K562 (cell line): ENCODE measurements around the gene MAPK4.

Experiments used
- GATAD2A ChIP-seq: fragments of 450-650 bp; IDR thresholded peaks from 2 replicates; pipeline ENCODE4 v1.6.1; 2017
- RNF2 ChIP-seq: sonication (generic); IDR thresholded peaks from 2 replicates; pipeline ENCODE4 v1.6.1; 2016
- TAF1 ChIP-seq: IDR thresholded peaks from 2 replicates; pipeline ENCODE4 v1.6.1; 2011; ENCODE audit warnings: mild to moderate bottlenecking, low read length, moderate library complexity; ENCODE audit not compliant: insufficient read depth, control insufficient read depth, severe bottlenecking; ENCODE audit errors: extremely low read depth
- TF ChIP-seq, protein P1 (sequence below): fragments of 250-450 bp; sonication (Bioruptor Pico); IDR thresholded peaks from 2 replicates; pipeline ENCODE4 v1.4.0; 2020; ENCODE audit warnings: borderline replicate concordance
- TF ChIP-seq, protein P2 (sequence below): sonication (generic); formaldehyde crosslinking; IDR thresholded peaks from 2 replicates; pipeline ENCODE4 v1.8.1; 2023; ENCODE audit warnings: mild to moderate bottlenecking, missing genetic modification reagents

DNA sequence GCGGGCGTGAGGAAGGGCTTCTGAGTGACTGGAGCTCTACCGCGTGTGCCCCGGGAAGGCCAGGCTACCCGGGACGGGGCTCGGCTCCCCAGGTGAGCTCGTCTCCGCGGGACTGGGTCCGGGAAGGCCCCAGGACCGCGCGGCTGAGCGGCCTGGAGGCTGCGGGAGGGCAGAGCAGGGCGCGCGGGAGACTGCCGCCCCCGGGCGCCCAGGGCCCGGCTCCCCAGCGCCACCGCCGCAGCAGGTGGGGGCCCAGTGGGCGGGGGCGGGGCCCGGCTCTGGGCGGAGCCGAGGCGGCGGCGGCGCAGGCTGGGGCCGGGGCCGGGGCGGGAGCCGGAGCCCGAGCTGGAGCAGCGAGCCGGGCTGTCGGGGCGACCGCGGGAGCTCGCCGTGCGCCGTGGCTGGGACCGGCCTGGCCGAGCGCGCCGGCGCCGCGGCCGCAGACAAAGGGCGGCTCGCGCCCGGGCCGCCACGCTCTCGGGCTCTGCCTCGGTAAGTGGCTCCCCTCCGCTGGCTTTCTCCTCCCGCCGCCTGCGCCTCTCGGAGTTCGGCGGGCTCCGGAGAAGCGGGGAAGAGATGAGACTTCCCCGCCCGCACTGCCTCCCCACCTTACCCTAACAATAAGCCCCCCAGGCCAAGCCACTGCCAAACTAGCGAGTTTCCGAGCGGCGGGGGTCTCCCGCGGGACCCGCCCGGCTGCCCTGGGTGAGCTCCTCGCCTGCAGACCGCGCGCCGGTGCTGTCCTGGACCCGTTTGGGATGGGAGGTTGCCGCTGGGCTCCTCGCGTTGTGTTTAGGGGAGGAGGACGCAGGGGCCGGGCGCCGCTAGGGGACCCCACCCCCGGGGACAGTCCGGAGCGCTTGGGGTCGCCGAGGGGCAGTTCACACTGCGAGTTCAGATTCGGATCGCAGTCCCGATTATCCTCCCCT lies at the start of gene MAPK4:
- TF ChIP-seq, protein P1, sequence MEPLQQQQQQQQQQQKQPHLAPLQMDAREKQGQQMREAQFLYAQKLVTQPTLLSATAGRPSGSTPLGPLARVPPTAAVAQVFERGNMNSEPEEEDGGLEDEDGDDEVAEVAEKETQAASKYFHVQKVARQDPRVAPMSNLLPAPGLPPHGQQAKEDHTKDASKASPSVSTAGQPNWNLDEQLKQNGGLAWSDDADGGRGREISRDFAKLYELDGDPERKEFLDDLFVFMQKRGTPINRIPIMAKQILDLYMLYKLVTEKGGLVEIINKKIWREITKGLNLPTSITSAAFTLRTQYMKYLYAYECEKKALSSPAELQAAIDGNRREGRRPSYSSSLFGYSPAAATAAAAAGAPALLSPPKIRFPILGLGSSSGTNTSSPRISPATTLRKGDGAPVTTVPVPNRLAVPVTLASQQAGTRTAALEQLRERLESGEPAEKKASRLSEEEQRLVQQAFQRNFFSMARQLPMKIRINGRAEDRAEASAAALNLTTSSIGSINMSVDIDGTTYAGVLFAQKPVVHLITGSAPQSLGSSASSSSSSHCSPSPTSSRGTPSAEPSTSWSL: no peak
- TF ChIP-seq TAF1: no peak
- no peak for TF ChIP-seq GATAD2A
- no peak for TF ChIP-seq RNF2
- TF ChIP-seq, protein P2, sequence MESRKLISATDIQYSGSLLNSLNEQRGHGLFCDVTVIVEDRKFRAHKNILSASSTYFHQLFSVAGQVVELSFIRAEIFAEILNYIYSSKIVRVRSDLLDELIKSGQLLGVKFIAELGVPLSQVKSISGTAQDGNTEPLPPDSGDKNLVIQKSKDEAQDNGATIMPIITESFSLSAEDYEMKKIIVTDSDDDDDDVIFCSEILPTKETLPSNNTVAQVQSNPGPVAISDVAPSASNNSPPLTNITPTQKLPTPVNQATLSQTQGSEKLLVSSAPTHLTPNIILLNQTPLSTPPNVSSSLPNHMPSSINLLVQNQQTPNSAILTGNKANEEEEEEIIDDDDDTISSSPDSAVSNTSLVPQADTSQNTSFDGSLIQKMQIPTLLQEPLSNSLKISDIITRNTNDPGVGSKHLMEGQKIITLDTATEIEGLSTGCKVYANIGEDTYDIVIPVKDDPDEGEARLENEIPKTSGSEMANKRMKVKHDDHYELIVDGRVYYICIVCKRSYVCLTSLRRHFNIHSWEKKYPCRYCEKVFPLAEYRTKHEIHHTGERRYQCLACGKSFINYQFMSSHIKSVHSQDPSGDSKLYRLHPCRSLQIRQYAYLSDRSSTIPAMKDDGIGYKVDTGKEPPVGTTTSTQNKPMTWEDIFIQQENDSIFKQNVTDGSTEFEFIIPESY (CRISPR knock-in tag): no peak
